HepG2 (cell line): ENCODE results near the gene GPATCH3. TPM values are rescaled to one million over a fixed set of nuclear protein-coding genes. Genes with fewer than 3 reads are reported as not detected.

ENCODE experiments used
- AGO1 ChIP-seq: fragments of 200-400 bp; formaldehyde crosslinking; IDR thresholded peaks from 2 replicates; pipeline ENCODE4 v1.6.1; 2017; ENCODE audit warnings: mild to moderate bottlenecking, low read depth, low read length, moderate library complexity; ENCODE audit not compliant: poor library complexity, severe bottlenecking
- BORCS8-MEF2B ChIP-seq: sonication (generic); formaldehyde crosslinking; IDR thresholded peaks from 2 replicates; pipeline ENCODE4 v1.8.0; 2022; ENCODE audit warnings: mild to moderate bottlenecking, missing genetic modification reagents
- BRCA1 ChIP-seq: sonication (generic); formaldehyde crosslinking; IDR thresholded peaks from 2 replicates; pipeline ENCODE4 v1.4.0; 2020; ENCODE audit warnings: missing genetic modification reagents
- CEBPB ChIP-seq: IDR thresholded peaks from 2 replicates; pipeline ENCODE4 v1.6.1; 2011; ENCODE audit warnings: low read depth, low read length, improper control_type of control experiment, borderline replicate concordance
- FOXK1 ChIP-seq: sonication (generic); formaldehyde crosslinking; IDR thresholded peaks from 2 replicates; pipeline ENCODE4 v1.4.0; 2020; ENCODE audit warnings: low read depth, missing genetic modification reagents, borderline replicate concordance
- FOXO1 ChIP-seq: sonication (generic); formaldehyde crosslinking; IDR thresholded peaks from 2 replicates; pipeline ENCODE4 v1.4.0; 2020; ENCODE audit warnings: missing genetic modification reagents
- HNRNPLL ChIP-seq: fragments of 200-400 bp; formaldehyde crosslinking; IDR thresholded peaks from 2 replicates; pipeline ENCODE4 v1.6.1; 2017; ENCODE audit warnings: mild to moderate bottlenecking, low read depth, low read length; ENCODE audit not compliant: poor library complexity, severe bottlenecking
- MTA3 ChIP-seq: sonication (generic); formaldehyde crosslinking; IDR thresholded peaks from 2 replicates; pipeline ENCODE4 v1.4.0; 2020; ENCODE audit warnings: missing genetic modification reagents
- NR3C1 ChIP-seq: sonication (generic); formaldehyde crosslinking; IDR thresholded peaks from 2 replicates; pipeline ENCODE4 v1.4.0; 2020; ENCODE audit warnings: missing genetic modification reagents
- NRL ChIP-seq: sonication (generic); formaldehyde crosslinking; IDR thresholded peaks from 2 replicates; pipeline ENCODE4 v1.5.0; 2020; ENCODE audit warnings: missing genetic modification reagents, mild to moderate bottlenecking, moderate library complexity, borderline replicate concordance
- PRPF4 ChIP-seq: fragments of 200-400 bp; formaldehyde crosslinking; IDR thresholded peaks from 2 replicates; pipeline ENCODE4 v1.6.1; 2016; ENCODE audit warnings: low read length, low read depth; ENCODE audit not compliant: poor library complexity, severe bottlenecking
- SIX4 ChIP-seq: sonication (generic); formaldehyde crosslinking; IDR thresholded peaks from 2 replicates; pipeline ENCODE4 v1.4.0; 2020; ENCODE audit warnings: missing genetic modification reagents
- SOX5 ChIP-seq: IDR thresholded peaks from 2 replicates; pipeline ENCODE4 v1.6.1; 2016; ENCODE audit warnings: borderline replicate concordance
- SPEN ChIP-seq: sonication (generic); formaldehyde crosslinking; IDR thresholded peaks from 2 replicates; pipeline ENCODE4 v1.5.1; 2020; ENCODE audit warnings: low read depth, mild to moderate bottlenecking, missing genetic modification reagents
- ZC3H13 ChIP-seq: sonication (generic); formaldehyde crosslinking; IDR thresholded peaks from 2 replicates; pipeline ENCODE4 v1.8.1; 2023; ENCODE audit warnings: mild to moderate bottlenecking, missing genetic modification reagents, moderate library complexity
- ZFAT ChIP-seq: sonication (generic); formaldehyde crosslinking; conservative IDR thresholded peaks from 2 replicates; pipeline ENCODE4 v1.8.1; 2023; ENCODE audit warnings: missing genetic modification reagents, inconsistent platforms
- ZNF225 ChIP-seq: sonication (generic); formaldehyde crosslinking; IDR thresholded peaks from 2 replicates; pipeline ENCODE4 v1.4.0; 2020; ENCODE audit warnings: mild to moderate bottlenecking, missing genetic modification reagents
- ZNF546 ChIP-seq: sonication (generic); formaldehyde crosslinking; conservative IDR thresholded peaks from 2 replicates; pipeline ENCODE4 v1.8.1; 2023; ENCODE audit warnings: mild to moderate bottlenecking, missing genetic modification reagents
- ZNF563 ChIP-seq: sonication (generic); formaldehyde crosslinking; IDR thresholded peaks from 2 replicates; pipeline ENCODE4 v1.8.0; 2022; ENCODE audit warnings: mild to moderate bottlenecking, moderate library complexity, missing genetic modification reagents
- ZNF598 ChIP-seq: sonication (generic); formaldehyde crosslinking; IDR thresholded peaks from 2 replicates; pipeline ENCODE4 v1.5.1; 2020; ENCODE audit warnings: mild to moderate bottlenecking, missing genetic modification reagents, borderline replicate concordance
- ZNF761 ChIP-seq: sonication (generic); formaldehyde crosslinking; conservative IDR thresholded peaks from 2 replicates; pipeline ENCODE4 v1.4.0; 2020; ENCODE audit warnings: mild to moderate bottlenecking, missing genetic modification reagents
- ZNF878 ChIP-seq: sonication (generic); formaldehyde crosslinking; IDR thresholded peaks from 2 replicates; pipeline ENCODE4 v1.8.1; 2023; ENCODE audit warnings: mild to moderate bottlenecking, missing genetic modification reagents, moderate library complexity
- polyA plus RNA-seq, 8 experiments: library from polyadenylated mRNA; depleted of rRNA in 3 of 8; stranded (reverse) in 7 of 8; unstranded in 1 of 8; fragments of >200 nt; fragmentation: Illumina TruSeq in 4 of 8; extraction: Trizol in 4 of 8; gene quantifications; 2 replicates each; pipeline versions ENCODE4 v1.2.1 to v1.2.3, GENCODE V29; 2011 to 2016; ENCODE audit warnings: low read depth in 4 of 8, missing spikeins in 1 of 8, mixed read lengths in 1 of 8; ENCODE audit not compliant: insufficient read depth in 1 of 8
- total RNA-seq, 5 experiments: library from RNA; depleted of rRNA; stranded (reverse); fragments of >200 nt; fragmentation: Illumina TruSeq; extraction: Trizol; gene quantifications; 2 replicates each; pipeline ENCODE4 v1.2.3, GENCODE V29; 2016; ENCODE audit warnings: low read depth in 1 of 5
- TF ChIP-seq, protein P1 (sequence below): sonication (generic); formaldehyde crosslinking; IDR thresholded peaks from 2 replicates; pipeline ENCODE4 v1.8.1; 2023; ENCODE audit warnings: mild to moderate bottlenecking, moderate library complexity, missing genetic modification reagents
- TF ChIP-seq, protein P2 (sequence below): sonication (generic); formaldehyde crosslinking; conservative IDR thresholded peaks from 2 replicates; pipeline ENCODE4 v1.4.0; 2020; ENCODE audit warnings: missing genetic modification reagents
- TF ChIP-seq, protein P3 (sequence below): sonication (generic); formaldehyde crosslinking; IDR thresholded peaks from 2 replicates; pipeline ENCODE4 v1.5.0; 2020; ENCODE audit warnings: missing genetic modification reagents, mild to moderate bottlenecking, borderline replicate concordance
- TF ChIP-seq, protein P4 (sequence below): sonication (generic); formaldehyde crosslinking; IDR thresholded peaks from 2 replicates; pipeline ENCODE4 v1.4.0; 2020; ENCODE audit warnings: missing genetic modification reagents

GPATCH3 gene
- total and polyA plus RNA-seq, 2 of the 13 experiments (the other 11 are each of a cell fraction or from before 2014, with no cell fraction given): 8.3 to 11.0 TPM

DNA sequence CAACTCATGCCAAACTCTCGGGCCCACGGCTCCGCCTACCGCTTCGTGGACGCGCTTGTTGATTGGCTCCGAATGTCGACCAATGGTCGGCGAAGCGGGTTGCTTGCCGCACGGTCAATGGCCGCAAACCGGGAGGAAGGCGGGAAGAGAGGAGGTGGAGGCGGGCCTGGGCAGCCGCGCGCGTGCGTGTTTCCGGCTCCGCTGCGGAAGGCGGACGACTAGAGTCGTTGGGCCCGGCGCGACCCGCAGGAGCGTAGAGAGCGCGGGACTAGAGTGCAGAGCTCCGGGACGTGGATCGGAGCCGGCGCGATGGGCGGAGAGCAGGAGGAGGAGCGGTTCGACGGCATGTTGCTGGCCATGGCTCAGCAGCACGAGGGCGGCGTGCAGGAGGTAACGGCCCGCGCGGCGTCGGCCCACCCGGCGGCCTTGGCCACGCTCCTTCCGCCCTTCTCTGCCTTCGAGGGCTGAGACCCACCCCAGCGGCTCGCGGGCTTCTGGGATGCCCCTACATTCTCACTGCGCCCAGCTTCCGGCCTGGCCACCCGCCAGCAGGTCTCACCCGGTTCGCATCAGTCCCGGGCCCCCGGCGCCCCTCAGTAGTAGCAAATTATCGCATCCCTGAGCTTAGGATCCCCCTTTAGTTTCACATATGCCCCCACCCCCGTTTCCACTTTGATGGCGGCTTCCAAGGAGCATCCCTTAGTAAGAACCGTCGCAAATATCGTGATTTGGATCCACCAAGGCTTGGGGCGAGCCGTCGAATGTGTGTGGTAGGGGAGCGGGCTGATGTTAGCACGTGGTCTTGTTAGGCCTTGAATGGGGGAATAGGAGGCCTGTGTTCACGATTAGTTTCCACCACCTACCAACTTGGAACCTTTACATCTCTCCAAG is 21.5 kb upstream of the GPATCH3 start, which contains the start of gene NUDC (continued):
- TF ChIP-seq ZNF546 (CRISPR knock-in tag) (peak; percentile 95), FOXO1 (CRISPR knock-in tag) (peak; percentile 50; the same call in 1 of the 2 replicates), AGO1 (no peak), MTA3 (CRISPR knock-in tag) (no peak), ZNF878 (CRISPR knock-in tag) (no peak), FOXK1 (CRISPR knock-in tag) (peak; percentile 38; the same call in 1 of the 2 replicates), PRPF4 (no peak), ZNF225 (CRISPR knock-in tag) (no peak), NRL (peak; percentile 92), BRCA1 (CRISPR knock-in tag) (no peak), ZC3H13 (CRISPR knock-in tag) (peak; percentile 93; the same call in 1 of the 2 replicates), SIX4 (no peak), CEBPB (no peak), SPEN (CRISPR knock-in tag) (peak; percentile 88), BORCS8-MEF2B (peak; percentile 53), SOX5 (CRISPR knock-in tag) (no peak), ZFAT (CRISPR knock-in tag) (no peak), ZNF761 (CRISPR knock-in tag) (0 out of 2 replicates have a peak, but pooled peaks have one; percentile 63), ZNF563 (CRISPR knock-in tag) (peak; percentile 93), HNRNPLL (peak; percentile 94), NR3C1 (CRISPR knock-in tag) (no peak), ZNF598 (CRISPR knock-in tag) (0 out of 2 replicates have a peak, but pooled peaks have one; percentile 68)
- TF ChIP-seq, protein P1, sequence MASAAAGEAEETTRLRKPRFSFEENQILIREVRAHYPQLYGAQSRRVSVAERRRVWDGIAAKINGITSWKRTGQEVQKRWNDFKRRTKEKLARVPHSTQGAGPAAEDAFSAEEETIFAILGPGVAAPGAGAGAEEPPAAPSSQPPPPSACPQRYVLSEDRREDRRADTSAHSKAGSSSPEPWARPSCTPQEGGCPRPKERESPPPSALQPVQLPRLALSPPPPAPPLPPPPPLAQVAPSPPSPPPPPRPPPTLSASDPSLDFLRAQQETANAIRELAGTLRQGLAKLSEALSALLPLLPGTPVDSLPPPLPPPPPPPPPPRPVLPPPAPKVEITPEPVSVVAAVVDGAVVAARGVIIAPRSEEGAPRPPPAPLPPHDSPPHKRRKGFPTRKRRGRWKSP: peak; percentile 67
- TF ChIP-seq, protein P2, sequence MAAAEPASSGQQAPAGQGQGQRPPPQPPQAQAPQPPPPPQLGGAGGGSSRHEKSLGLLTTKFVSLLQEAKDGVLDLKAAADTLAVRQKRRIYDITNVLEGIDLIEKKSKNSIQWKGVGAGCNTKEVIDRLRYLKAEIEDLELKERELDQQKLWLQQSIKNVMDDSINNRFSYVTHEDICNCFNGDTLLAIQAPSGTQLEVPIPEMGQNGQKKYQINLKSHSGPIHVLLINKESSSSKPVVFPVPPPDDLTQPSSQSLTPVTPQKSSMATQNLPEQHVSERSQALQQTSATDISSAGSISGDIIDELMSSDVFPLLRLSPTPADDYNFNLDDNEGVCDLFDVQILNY (CRISPR knock-in tag): peak; percentile 19; the same call in 1 of the 2 replicates
- TF ChIP-seq, protein P3, sequence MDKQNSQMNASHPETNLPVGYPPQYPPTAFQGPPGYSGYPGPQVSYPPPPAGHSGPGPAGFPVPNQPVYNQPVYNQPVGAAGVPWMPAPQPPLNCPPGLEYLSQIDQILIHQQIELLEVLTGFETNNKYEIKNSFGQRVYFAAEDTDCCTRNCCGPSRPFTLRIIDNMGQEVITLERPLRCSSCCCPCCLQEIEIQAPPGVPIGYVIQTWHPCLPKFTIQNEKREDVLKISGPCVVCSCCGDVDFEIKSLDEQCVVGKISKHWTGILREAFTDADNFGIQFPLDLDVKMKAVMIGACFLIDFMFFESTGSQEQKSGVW (CRISPR knock-in tag): no peak
- TF ChIP-seq, protein P4, sequence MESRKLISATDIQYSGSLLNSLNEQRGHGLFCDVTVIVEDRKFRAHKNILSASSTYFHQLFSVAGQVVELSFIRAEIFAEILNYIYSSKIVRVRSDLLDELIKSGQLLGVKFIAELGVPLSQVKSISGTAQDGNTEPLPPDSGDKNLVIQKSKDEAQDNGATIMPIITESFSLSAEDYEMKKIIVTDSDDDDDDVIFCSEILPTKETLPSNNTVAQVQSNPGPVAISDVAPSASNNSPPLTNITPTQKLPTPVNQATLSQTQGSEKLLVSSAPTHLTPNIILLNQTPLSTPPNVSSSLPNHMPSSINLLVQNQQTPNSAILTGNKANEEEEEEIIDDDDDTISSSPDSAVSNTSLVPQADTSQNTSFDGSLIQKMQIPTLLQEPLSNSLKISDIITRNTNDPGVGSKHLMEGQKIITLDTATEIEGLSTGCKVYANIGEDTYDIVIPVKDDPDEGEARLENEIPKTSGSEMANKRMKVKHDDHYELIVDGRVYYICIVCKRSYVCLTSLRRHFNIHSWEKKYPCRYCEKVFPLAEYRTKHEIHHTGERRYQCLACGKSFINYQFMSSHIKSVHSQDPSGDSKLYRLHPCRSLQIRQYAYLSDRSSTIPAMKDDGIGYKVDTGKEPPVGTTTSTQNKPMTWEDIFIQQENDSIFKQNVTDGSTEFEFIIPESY (CRISPR knock-in tag): no peak
